T-cell (primary cell): ENCODE data around the gene TMEM219. TPM values are rescaled to one million over a fixed set of nuclear protein-coding genes. Genes with fewer than 3 reads are reported as not detected.

Experiments used
- ATAC-seq, 4 experiments: fragments of 200-7000 bp in 3 of 4; fragments of 150-1000 bp in 1 of 4; cut with Tn5 transposase; replicated peaks in 1 of 4; 1 replicate in 3 of 4; 2 replicates in 1 of 4; pipeline ENCODE4 v1.10.0; 2021; ENCODE audit warnings: moderate library complexity in 3 of 4, mild to moderate bottlenecking in 2 of 4, moderate number of reproducible peaks in 1 of 4
- CTCF ChIA-PET, 2 donors: fragments of 300-600 bp; sonication (Branson Sonifier 250); formaldehyde crosslinking; loops; one replicate each; lab custom pipeline; 2022; ENCODE audit warnings: antibody characterized with exemption in 2 of 2; lab: Charles Lee
- POLR2A ChIA-PET, 2 donors: fragments of 300-600 bp; sonication (Branson Sonifier 250); formaldehyde crosslinking; loops; one replicate each; lab custom pipeline; 2022; ENCODE audit warnings: antibody characterized with exemption in 2 of 2; lab: Charles Lee
- DNase-seq, 35 experiments: peaks; one replicate each; pipeline versions ENCODE4 v3.0.0 to v3.0.0-alpha.2; 2013 to 2023
- H3K27ac ChIP-seq: one replicate; pipeline ENCODE4 v1.5.1; 2013; ENCODE audit warnings: low read length
- H3K27me3 ChIP-seq, 2 experiments: replicated peaks in 1 of 2; 1 replicate in 1 of 2; 2 replicates in 1 of 2; pipeline versions ENCODE4 v1.6.1 to v1.7.0; 2013; ENCODE audit warnings: low read length in 1 of 2, mixed read lengths in 1 of 2; ENCODE audit not compliant: control insufficient read depth in 2 of 2, insufficient read depth in 2 of 2; ENCODE audit errors: extremely low read depth in 1 of 2
- H3K36me3 ChIP-seq, 2 donors: 1 replicate in 1 of 2; 2 replicates in 1 of 2; pipeline versions ENCODE4 v1.6.1 to v1.7.0; 2013; ENCODE audit warnings: low read length in 1 of 2; ENCODE audit not compliant: control insufficient read depth in 2 of 2, insufficient read depth in 1 of 2; ENCODE audit errors: extremely low read depth in 1 of 2
- H3K4me1 ChIP-seq, 2 experiments: 1 replicate in 1 of 2; 2 replicates in 1 of 2; pipeline versions ENCODE4 v1.6.1 to v1.7.0; 2013; ENCODE audit warnings: low read length in 2 of 2, mixed read lengths in 1 of 2; ENCODE audit not compliant: insufficient read depth in 2 of 2, control insufficient read depth in 1 of 2; ENCODE audit errors: extremely low read depth in 1 of 2
- H3K4me3 ChIP-seq, 2 donors: 1 replicate in 1 of 2; 2 replicates in 1 of 2; pipeline versions ENCODE4 v1.5.1 to v1.7.0; 2013; ENCODE audit warnings: mild to moderate bottlenecking in 2 of 2, low read length in 1 of 2, moderate library complexity in 1 of 2; ENCODE audit not compliant: control insufficient read depth in 1 of 2; ENCODE audit errors: extremely low read depth in 1 of 2
- H3K9me3 ChIP-seq: 2 replicates; pipeline ENCODE4 v1.7.0; 2013
- H3K27ac Mint-ChIP-seq, 2 donors: one replicate each; pipeline ENCODE4 v1.8.0; 2020 to 2021; ENCODE audit warnings: mild to moderate bottlenecking in 2 of 2, mixed read lengths in 2 of 2
- H3K27me3 Mint-ChIP-seq, 2 donors: one replicate each; pipeline ENCODE4 v1.8.0; 2021 to 2022; ENCODE audit warnings: mixed read lengths in 2 of 2
- H3K36me3 Mint-ChIP-seq: one replicate; pipeline ENCODE4 v1.8.0; 2021; ENCODE audit warnings: mixed read lengths
- H3K4me1 Mint-ChIP-seq, 3 donors: one replicate each; pipeline ENCODE4 v1.8.0; 2020 to 2022; ENCODE audit warnings: mixed read lengths in 3 of 3, mild to moderate bottlenecking in 1 of 3
- H3K4me3 Mint-ChIP-seq, 3 donors: one replicate each; pipeline ENCODE4 v1.8.0; 2020 to 2022; ENCODE audit warnings: mild to moderate bottlenecking in 3 of 3, mixed read lengths in 3 of 3, moderate library complexity in 3 of 3
- H3K9me3 Mint-ChIP-seq, 3 donors: one replicate each; pipeline ENCODE4 v1.8.0; 2020 to 2022; ENCODE audit warnings: mixed read lengths in 3 of 3
- WGBS: methylation state at CpG from one replicate; pipeline ENCODE4 v1.1.5; 2013; ENCODE audit warnings: missing lambda C conversion rate; ENCODE audit not compliant: insufficient coverage; 5-methylcytosine and 5-hydroxymethylcytosine counted together
- total RNA-seq, 35 experiments: library from RNA in 6 of 35; stranded (reverse) in 6 of 35; fragments of 120-200 nt in 1 of 35; gene quantifications; one replicate each; pipeline versions ENCODE4 v1.2.1 to v1.2.4 and lab custom pipeline; 2013 to 2026

TMEM219 gene
- total RNA-seq, 5 donors from 2014 or later (not counting 1 experiment from before 2014, with no cell fraction given): 66.7 to 93.9 (median 80.4) TPM

- Mint-ChIP-seq H3K27me3 (no peaks in the 10 kb centered on the region), H3K4me3 (no peak overlapping the region), H3K9me3 (no peaks in the 10 kb centered on the region), H3K27ac (no peak overlapping the region), H3K36me3 (peaks cover 49% of the 10 kb centered on the region), H3K4me1 (no peaks in the 10 kb centered on the region)
- Histone ChIP-seq H3K4me3 (no peak overlapping the region), H3K4me1 (no peaks in the 10 kb centered on the region), H3K27ac (no peak overlapping the region), H3K9me3 (no peaks in the 10 kb centered on the region), H3K36me3 (peaks cover 15 to 82% of the 10 kb centered on the region in 2 donors), H3K27me3 (no peaks in the 10 kb centered on the region)
- CTCF ChIA-PET: no interaction called here
- 97% methylated on average over 35 of the region's 35 CpGs for WGBS
- POLR2A ChIA-PET: no interaction called here
- ATAC-seq (peak in 1 of 4 experiments; percentile 26), DNase-seq (no peak)
Measured at GRCh38 chr16:29987371-29988085, 25.6 kb downstream of the TMEM219 start.

GRCh38 chr16:29988346-29989075, 26.6 kb downstream of the TMEM219 start:
- POLR2A ChIA-PET: no interaction called here
- CTCF ChIA-PET: no interaction called here
- Histone ChIP-seq H3K4me1 (no peaks in the 10 kb centered on the region), H3K4me3 (no peak overlapping the region), H3K9me3 (no peaks in the 10 kb centered on the region), H3K27ac (no peak overlapping the region), H3K36me3 (peaks cover 18 to 81% of the 10 kb centered on the region in 2 donors), H3K27me3 (no peaks in the 10 kb centered on the region)
- Mint-ChIP-seq H3K4me1 (no peaks in the 10 kb centered on the region), H3K36me3 (peaks cover 41% of the 10 kb centered on the region), H3K27ac (no peak overlapping the region), H3K9me3 (no peaks in the 10 kb centered on the region), H3K4me3 (no peak overlapping the region), H3K27me3 (no peaks in the 10 kb centered on the region)
- ATAC-seq: no peak
- no peak for DNase-seq
- WGBS: 96% methylated on average over 11 of the region's 17 CpGs

GRCh38 chr16:29989111-29989858, 27.4 kb downstream of the TMEM219 start:
- 96% methylated on average over 21 of the region's 23 CpGs for WGBS
- Histone ChIP-seq H3K36me3 (peaks cover 21 to 78% of the 10 kb centered on the region in 2 donors), H3K4me3 (no peak overlapping the region), H3K9me3 (no peaks in the 10 kb centered on the region), H3K4me1 (peaks cover 0 to 5% of the 10 kb centered on the region in 2 experiments), H3K27ac (no peak overlapping the region), H3K27me3 (no peaks in the 10 kb centered on the region)
- Mint-ChIP-seq H3K4me3 (no peak overlapping the region), H3K9me3 (no peaks in the 10 kb centered on the region), H3K36me3 (peaks cover 34% of the 10 kb centered on the region), H3K4me1 (peaks cover 3 to 6% (median 6%) of the 10 kb centered on the region in 3 donors), H3K27ac (no peak overlapping the region), H3K27me3 (no peaks in the 10 kb centered on the region)
- ATAC-seq: no peak
- no peak for DNase-seq
- ChIA-PET CTCF (no interaction called here), POLR2A (no interaction called here)

GRCh38 chr16:29990034-29990433, 28.2 kb downstream of the TMEM219 start:
- peaks cover 21 to 71% of the 10 kb centered on the region in 2 donors for H3K36me3 ChIP-seq
- POLR2A ChIA-PET: no interaction called here
- WGBS: no CpG with 5 or more reads among the region's 2 CpGs
- H3K4me1 ChIP-seq: peaks cover 5 to 13% of the 10 kb centered on the region in 2 experiments
- ATAC-seq: no peak
- no peaks in the 10 kb centered on the region for H3K9me3 ChIP-seq
- no peak overlapping the region for H3K4me3 Mint-ChIP-seq
- H3K4me3 ChIP-seq: no peak overlapping the region
- H3K27ac Mint-ChIP-seq: no peak overlapping the region
- CTCF ChIA-PET: no interaction called here
- H3K27ac ChIP-seq: no peak overlapping the region
- H3K27me3 ChIP-seq: no peaks in the 10 kb centered on the region
- peaks cover 31% of the 10 kb centered on the region for H3K36me3 Mint-ChIP-seq
- H3K9me3 Mint-ChIP-seq: no peaks in the 10 kb centered on the region
- peaks cover 10 to 14% (median 13%) of the 10 kb centered on the region in 3 donors for H3K4me1 Mint-ChIP-seq
- DNase-seq: no peak
- no peaks in the 10 kb centered on the region for H3K27me3 Mint-ChIP-seq

- Histone ChIP-seq H3K27ac (no peak overlapping the region), H3K9me3 (no peaks in the 10 kb centered on the region), H3K4me3 (no peak overlapping the region), H3K4me1 (peaks cover 5 to 16% of the 10 kb centered on the region in 2 experiments), H3K36me3 (peaks cover 18 to 61% of the 10 kb centered on the region in 2 donors), H3K27me3 (no peaks in the 10 kb centered on the region)
- 97% methylated on average over 18 of the region's 35 CpGs for WGBS
- ATAC-seq (no peak), DNase-seq (no peak)
- Mint-ChIP-seq H3K4me1 (peaks cover 14 to 23% (median 19%) of the 10 kb centered on the region in 3 donors), H3K9me3 (no peaks in the 10 kb centered on the region), H3K27ac (no peak overlapping the region), H3K27me3 (no peaks in the 10 kb centered on the region), H3K4me3 (no peak overlapping the region), H3K36me3 (peaks cover 27% of the 10 kb centered on the region)
- ChIA-PET CTCF (no interaction called here), POLR2A (interaction anchor here in 1 of 2 donors (0.6 kb wide), 1 partner anchor 72 kb away, joined by 4 read pairs; no protein-coding TSS in a partner anchor)
Measured at GRCh38 chr16:29990883-29991570, 29.1 kb downstream of the TMEM219 start.

GRCh38 chr16:29991571-29991904, 29.7 kb downstream of the TMEM219 start:
- CTCF ChIA-PET: no interaction called here

More at GRCh38 chr16:29991571-29991904, 29.7 kb downstream of the TMEM219 start:
- Mint-ChIP-seq H3K36me3 (peaks cover 22% of the 10 kb centered on the region), H3K27me3 (no peaks in the 10 kb centered on the region), H3K4me1 (peaks cover 14 to 28% (median 24%) of the 10 kb centered on the region in 3 donors), H3K4me3 (no peak overlapping the region), H3K9me3 (no peaks in the 10 kb centered on the region), H3K27ac (no peak overlapping the region)
- no CpG with 5 or more reads among the region's 5 CpGs for WGBS
- no peak overlapping the region for H3K4me3 ChIP-seq
- ATAC-seq (no peak), DNase-seq (no peak)
- no peaks in the 10 kb centered on the region for H3K9me3 ChIP-seq
- peaks cover 6 to 20% of the 10 kb centered on the region in 2 experiments for H3K4me1 ChIP-seq
- H3K27ac ChIP-seq: no peak overlapping the region
- POLR2A ChIA-PET: interaction anchor here in 1 of 2 donors (0.6 kb wide), 1 partner anchor 71 kb away, joined by 4 read pairs; no protein-coding TSS in a partner anchor
- H3K36me3 ChIP-seq: peaks cover 18 to 56% of the 10 kb centered on the region in 2 donors
- no peaks in the 10 kb centered on the region for H3K27me3 ChIP-seq
